NCI-H2171 treated with DMSO at 0.1 percent for 48 hours (cell line): ENCODE measurements around the gene PRTFDC1.
"Not testable (repeated sequence)": the region's sequence is repeated elsewhere in the genome, so short reads cannot be mapped to it uniquely, and the experiment has no call there.

Experiments used
- DNase-seq: peaks from one replicate; lab custom pipeline; 2025; lab: John Stamatoyannopoulos, UW

The PRTFDC1 gene

DNA sequence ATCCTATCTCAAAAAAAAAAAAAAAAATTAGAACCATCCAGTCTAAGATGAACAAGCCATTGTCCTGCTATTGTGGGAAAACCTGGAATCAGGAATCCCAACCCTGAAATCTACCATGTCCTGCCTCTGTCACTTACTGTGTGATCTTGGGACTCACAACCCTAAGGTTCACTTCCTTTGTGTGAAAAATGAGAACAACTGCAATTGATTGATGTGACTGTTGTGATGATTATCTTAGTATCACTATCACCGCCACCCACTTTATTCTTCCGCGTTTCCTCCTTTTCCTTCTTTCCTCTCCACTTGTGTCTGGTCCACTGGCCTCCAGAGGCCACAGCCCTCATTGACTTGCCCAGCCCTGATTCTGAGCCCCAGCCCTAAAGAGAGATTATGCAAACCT lies 12.6 kb upstream of the PRTFDC1 start:
- no peak for DNase-seq

DNA sequence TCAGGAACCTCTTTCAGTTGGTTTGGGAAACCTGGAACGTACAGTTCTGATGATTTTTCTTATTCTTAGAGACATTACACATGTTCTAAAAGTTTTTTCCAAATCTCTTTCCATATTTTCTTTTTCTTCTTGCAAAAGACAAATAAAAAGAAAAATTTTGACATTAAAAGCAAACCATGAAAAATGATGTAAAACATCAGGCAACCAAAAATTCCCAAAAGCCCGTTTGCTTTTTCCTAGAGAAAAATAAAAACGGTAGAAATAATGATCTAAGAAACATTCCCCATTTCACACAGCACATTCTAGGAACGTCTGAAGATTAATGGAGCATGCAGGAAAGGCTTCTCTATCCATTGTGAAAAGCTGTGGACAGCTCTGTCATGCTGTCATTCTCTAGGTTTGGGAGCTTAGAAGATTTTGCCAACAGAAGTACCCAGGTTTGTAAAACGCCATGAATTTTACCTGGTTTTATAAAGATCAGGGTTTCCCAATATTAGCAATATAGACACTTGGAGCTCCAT lies 11.2 kb upstream of the PRTFDC1 start:
- no peak for DNase-seq

DNA sequence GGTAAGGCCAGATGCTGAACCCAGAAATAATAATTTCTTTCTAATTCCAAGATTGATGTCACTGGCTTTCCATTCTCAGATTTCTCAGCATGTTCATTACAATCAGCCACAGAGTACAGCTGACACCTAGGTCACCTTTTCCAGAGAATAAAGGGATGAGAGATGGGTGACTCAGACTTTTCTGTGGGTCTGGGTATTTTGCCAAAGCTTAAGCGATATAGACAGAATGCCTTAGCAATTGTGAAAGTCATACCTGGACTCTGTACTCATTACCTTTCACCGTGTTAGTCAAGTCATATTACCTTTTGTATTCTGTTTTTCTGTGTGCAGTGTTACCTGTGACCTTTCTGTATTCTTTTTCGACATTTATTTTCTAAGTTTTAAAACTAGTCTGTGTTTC lies 10.6 kb upstream of the PRTFDC1 start:
- no peak for DNase-seq

DNA sequence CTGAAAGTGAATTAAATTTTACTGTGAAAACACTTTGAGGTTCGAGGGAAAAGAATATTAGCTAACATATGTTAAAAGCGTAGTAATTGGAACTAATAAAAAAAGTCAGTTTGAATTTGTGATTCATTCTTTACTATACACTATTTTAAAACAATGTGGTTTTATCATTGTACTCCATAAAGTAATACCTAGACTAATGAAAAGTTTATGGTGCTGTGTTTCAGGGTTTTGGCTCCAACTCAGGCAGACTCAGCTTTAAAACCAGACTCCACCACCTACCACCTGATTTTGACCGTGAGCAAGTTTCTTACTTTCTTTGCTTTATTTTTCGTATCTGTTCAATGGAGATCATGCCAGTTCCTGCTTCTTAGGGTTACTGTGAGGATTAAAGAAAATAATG lies 9.2 kb upstream of the PRTFDC1 start:
- no peak for DNase-seq

DNA sequence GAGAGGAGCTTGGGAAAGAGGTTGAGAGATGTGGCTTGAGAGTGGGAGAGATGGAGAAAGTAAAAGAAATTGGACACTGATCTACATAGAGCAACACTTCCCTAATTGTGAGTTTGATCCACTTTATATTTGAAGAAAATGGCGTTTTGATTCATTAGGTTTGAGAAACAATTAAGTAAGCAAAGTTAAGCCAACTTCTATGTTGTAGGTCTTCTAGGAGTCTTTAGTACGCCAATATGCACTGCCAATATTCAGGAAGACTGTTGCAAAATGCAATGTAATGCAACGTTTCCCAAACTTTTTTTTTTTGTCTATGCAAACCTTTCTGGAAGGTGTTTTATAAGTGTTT lies 7.0 kb upstream of the PRTFDC1 start:
- DNase-seq: no peak

DNA sequence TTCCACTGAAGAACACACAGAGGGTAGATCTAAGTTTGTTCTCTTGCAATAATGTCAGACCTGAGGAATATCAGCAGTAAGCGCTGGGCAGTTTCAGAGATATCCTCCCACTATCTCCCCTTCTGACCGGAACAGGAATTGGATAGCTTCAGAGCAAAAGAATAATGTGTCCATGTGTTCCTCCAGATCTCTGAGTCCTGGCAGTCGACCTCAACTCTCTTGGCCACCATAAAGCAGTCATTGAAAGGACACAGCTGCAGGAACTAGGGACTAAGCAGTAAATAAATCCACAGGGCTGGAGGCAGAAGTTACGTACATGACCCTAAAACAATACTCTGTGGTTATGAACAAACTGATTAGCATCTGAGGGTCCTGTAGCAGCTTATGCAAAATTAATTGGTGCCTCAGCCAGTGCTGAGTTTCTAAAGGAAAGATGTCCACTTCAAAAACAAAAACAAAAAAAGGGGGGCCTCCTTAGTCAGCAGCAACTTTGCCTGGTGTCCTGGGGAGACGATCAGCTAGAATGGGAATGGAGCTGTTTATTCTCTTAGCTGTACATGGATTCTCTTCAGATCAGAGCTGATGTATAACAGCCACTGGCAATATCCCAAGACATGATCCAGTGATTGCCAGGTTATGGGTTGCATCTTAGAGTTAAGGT lies 6.4 kb upstream of the PRTFDC1 start:
- DNase-seq: no peak

DNA sequence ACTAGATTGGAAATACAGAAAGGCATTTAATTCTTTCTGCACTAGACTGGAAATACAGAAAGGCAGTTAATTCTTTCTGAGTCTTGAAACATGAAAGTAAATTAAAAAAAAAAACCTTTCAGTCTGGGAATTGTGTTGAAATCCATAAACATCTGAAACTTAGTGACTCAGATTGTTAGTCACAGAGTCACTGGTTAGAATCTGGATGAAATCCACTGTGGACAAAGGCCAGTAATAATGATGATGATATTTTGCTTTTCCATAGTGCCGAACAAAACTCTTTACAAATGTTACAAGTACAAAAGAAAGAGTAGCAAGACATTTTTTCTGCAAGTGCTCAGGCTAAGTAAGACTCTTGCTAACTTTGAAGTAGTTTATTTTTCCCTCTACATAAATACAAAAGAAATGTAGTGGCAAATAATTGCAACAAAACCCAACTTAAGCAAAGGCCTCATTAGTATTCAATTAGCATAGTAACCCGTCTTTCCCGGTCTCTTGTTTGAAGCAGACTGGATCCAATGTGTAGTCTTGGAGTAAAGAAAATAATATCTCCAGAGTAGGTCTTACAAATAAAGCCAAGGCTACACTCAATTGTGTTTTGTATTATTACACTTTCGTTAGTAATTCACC lies 5.8 kb upstream of the PRTFDC1 start:
- DNase-seq: no peak

DNA sequence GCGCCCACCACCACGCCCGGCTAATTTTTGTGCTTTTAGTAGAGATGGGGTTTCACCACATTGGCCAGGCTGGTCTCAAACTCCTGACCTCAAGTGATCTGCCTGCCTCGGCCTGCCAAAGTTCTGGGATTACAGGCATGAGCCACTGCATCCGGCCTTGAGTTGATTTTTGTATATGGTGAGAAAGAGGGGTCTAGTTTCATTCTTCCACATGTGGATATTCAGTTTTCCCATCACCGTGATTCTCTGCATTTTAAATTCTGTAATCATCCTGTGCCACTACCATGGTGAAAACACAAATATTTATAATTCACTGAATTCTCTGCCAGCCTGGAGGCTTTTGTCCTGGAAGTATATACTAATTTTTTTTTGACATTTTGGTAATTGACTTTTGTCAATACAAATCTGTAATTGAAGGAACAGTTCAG lies 5.2 kb upstream of the PRTFDC1 start:
- not testable (repeated sequence) for DNase-seq

DNA sequence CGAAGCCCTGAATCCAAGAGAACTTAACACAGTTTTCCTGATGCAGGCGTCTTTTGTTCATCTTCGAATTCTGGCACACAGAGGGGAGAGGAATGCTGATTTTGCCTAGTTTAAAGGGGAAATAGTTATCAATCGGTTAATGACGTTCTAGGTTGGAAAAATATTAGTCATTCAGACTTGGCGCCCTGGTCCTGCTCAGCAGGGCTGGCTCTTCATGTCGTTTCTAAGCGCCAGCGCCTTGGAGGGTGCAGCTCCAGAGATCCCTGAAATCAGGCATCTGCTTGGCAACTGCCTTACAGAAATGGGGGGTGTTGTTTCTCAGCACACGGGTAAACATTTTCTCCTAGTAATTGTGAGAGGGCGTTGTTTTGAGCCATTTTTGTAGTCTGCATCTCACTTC lies 1.3 kb upstream of the PRTFDC1 start:
- no peak for DNase-seq

DNA sequence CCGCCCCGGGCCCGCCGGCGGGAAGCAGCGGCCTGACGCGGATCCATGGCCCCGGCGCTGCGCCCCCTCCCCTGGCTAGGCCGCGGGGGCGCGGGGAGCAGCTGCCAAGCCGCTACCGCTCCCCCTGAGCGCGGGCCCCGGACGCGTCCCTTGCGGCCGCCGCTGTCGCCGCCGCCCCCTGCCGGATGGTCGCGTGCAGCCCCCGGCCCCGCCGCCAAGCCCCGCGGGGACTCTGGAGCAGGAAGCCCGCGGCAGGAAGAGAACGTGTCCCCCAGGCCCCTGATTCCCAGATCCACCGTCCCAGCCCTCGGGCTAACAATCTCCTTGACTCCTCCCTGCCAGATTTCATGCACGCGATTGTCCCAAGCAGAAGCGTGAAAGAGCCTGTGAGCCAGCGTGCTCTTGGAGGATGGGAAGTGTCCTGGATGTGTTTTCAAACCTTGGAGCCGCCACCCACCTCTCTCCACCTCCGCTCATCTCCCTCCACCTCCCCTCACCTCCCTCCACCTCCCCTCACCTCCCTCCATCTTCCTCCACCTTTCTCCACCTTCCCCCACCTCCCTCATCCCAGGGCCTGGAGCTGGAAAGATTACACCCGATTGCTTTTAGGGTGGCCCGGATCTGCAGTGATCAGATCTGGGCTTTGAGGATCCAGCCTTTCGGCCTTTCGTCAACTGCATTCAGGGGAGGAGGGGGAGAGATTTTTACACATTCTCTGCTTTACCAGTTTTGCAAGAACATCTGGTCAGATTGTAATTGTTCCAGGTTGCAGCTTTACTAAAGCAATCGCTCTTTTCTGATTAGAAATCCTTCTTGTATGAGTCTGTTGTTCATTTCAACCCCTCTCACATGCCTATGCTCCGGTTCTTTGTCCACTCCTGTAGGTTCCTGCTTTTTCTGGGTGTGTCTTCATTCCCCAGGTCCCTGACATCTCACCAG lies 570 bp upstream of the PRTFDC1 start:
- peak; percentile 70 for DNase-seq

DNA sequence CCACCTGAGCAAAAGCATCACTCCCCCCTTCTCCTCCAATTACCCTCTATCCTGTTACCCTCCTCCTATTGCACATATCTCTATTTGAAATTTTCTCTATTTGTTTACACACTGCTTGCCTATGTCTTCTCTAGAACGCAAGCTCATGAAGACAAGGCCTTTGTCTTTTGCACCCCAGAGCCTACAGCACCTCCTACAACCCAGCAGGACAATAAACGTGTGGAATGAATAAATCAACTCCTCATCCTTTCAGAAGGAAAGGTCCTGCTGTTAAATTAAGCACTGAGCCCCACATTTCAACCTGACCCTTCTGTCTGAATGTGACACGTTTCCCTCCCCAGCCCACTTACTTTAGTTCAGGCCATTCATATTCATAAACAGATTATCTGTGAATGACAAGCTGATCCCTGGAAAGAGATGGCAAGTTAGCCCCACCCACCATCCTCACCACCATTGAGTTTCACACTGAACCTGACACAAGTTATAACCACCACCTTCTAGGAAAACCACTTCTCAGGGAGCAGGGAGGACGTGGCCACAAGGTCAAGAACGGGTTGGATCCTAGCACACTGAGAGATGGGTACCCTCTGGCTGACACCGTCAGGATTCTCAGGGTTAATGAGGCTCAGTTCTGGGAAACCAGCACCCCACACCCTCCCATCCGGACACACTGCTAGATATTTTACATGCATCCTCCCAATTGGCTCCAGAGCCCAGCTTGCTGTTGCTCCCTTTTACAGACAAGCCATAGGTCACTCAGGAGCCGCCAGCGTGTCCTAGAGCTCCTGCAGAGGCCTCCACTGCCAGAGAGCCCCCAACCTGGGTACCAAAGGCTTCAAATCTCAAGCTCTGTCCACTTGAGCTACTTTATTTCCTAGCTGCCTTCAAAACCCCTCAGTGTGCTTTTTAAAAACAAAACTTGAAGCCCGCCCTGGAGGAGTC lies 934 bp downstream of the PRTFDC1 start:
- DNase-seq: peak; percentile 7

DNA sequence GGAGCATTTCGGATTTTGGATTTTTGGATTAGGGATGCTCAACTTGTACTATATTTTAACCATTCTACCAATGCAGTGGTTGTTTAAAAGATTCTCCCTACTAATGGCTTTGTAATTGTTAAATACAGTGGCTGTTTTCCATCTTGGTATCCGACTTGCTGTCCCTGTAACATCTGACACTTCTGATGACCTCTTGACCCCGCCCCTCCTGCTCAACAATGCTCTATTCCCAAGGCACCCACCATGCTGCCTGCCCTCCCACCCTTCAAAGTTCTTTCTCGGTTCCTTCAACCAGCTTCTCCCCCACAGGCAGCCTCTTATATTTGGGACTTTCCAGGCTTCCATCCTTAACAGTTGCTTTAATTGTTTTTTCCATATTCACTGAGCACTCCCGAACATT lies 2.0 kb downstream of the PRTFDC1 start:
- DNase-seq: no peak

DNA sequence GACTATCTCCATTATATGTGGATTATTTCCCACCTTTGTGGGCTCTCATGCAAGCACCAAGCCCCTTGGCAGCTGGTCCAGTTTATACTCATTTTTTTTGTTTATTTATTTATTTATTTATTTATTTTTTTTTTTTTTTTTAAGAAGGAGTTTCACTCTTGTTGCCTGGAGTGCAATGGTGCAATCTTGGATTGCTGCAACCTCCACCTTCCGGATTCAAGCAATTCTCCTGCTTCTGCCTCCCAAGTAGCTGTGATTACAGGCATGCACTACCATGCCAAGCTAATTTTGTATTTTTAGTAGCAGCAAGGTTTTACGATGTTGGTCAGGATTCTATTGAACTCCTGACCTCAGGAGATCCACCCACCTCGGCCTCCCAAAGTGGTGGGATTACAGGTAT lies 2.8 kb downstream of the PRTFDC1 start:
- DNase-seq: no peak

DNA sequence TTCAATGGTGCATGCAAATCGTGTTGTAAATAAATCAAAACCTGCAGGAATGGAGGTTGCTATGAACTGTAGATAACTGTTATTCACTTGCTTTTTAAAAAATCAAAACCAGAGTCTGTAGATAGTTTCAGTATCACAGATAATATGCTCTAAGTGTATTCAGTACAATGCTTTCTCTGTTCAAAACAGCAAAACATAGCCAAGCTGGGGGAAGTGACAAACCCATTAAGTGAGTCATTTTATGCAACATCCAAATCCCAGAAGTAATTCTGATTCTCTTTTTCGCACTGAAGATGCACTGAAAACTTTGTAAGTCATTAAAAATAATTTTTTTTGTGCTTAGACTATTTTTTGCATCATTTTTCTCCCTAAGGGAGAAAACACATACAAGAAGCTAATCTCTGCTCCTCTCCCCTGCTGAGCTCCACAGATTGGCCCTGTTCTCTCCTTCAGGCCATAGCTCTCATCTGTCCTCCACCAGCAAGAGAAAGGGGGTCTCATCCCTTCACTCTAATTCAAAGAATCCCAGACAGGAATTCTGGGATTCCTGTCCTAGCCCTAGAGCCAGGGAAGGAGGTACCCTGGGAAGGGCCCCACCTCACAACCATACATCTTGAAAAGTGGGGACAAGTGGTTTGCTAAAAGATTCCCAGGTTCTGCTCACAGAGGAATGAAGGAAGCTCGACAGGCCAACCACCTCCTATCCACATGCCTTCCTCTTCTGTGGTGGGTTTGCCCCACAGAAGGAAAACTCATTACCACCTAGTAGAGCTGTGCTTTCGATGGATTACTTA lies 4.9 kb downstream of the PRTFDC1 start:
- no peak for DNase-seq

DNA sequence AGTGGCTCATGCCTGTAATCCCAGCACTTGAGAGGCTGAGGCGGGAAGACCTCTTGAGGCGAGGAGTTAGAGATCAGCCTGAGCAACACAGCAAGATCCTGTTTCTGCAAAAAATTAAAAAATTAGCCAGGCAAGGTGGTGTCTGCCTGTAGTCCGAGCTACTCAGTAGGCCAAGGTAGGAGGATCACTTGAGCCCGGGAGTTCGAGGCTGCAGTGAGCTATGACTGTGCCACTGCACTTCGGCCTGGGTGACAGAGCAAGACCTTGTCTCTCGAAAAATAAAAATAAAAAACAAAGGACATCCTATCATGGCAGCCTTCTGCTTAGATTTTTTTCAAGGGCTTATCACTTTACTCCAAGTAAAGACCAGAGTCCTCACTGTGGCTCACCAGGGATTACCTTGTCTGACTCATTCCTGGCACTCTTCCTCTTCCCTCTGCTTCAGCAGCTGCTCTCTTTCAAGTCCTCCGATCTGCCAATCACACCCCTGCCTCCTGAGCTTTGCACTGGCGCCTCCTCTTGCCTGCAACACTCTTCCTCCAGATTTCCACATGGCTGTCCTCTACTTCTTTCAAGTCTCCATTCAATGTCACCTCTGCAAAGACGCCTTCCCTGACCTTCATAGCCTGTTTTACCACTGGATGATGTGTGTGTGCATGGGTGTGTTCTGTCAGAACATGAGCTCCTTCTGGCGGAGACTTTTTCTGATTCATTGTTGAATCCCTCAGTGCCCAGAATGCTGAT lies 7.7 kb downstream of the PRTFDC1 start:
- peak; percentile 51 for DNase-seq

DNA sequence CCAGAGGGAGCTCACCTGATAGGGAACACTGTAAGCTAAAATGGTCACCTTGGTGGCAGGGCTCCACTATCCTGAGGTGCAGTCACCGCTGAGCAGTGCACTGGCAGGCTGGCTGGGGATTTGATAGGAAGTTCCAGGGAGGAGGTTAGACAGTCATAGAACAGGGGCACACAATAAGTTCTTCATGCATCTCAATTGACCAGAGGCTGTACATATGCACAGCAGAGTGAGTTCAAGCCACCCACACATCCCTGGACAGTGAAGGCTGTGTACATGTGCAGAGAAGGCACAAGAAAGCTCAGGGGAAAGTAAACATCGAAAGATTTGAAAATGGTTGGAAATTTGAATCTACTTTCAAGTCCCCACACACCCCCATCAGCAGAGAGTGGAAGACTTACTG lies 13.9 kb downstream of the PRTFDC1 start:
- no peak for DNase-seq

DNA sequence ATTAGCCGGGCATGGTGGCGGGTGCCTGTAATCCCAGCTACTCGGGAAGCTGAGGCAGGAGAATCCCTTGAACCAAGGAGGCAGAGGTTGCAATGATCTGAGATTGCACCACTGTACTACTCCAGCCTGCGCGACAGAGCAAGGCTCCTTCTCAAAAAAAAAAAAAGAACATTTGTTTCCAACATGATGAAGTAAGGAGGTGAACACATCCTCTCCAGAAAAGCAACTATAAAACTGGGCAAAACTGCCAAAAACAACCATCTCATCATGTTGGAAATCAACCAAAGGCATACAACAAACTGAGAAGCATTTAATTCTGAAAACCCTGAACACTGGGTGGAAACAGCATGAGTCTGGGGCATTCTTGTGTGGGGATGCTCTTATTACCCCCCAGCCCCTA lies 14.3 kb downstream of the PRTFDC1 start:
- no peak for DNase-seq

DNA sequence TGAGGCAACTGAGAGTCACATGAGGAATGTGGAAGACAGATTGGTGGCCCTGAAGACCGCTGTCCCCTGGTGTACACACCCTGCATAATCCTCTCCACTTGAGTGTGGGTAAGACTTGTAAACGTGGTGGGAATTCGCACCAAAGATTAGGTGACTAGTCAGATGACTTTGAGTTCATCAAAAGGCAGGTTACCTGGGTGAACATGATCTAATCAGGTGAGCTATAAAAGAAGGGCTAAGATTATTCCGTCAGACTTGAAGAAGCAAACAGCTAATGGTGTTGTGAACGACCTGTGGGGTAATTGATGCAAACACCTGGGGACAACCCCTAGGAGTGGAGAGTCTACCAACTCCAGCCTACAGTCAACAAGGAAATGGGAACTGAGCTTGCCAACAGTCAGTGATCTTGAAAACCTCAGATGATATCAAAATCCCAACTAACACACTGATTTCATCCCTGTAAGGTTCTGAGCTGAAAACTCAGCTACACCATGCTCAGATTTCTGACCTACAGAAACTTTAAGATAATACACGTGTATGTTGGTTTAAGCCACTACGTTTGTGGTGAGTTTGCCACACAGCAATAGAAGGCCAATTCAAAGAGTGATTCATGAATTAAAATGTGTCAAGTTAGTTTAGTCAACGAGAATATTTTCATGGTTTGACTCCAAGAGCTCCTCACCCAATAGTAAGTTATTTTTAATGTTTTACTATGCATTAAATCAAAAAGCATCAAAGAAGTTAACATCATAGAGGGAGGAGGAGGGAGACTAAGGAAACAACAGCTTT lies 16.7 kb downstream of the PRTFDC1 start:
- DNase-seq: no peak

DNA sequence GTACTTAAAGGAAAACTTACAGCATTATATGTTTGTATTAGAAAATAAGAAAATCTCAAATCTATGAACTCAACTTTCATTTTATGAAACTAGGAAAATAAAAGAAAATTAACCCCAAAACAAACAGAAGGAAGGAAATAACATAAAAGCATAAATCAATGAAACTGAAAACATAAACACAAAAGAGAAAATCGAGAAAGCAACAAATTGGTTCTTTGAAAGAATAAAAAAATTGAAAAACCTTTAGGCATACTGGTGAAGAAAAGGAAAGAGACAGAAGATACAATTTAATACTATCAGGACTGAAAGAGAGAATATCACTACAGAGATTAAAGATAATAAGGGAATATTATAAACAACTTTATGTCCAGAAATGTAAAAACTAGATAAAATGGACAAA lies 21.2 kb downstream of the PRTFDC1 start:
- DNase-seq: no peak
